Measurements from ENCODE around the gene STIP1. TPM values are rescaled to one million over a fixed set of nuclear protein-coding genes. Genes with fewer than 3 reads are reported as not detected.

The STIP1 gene
- total and polyA plus RNA-seq, 9 of the 15 experiments (the other 6 are each of a cell fraction or from before 2014, with no cell fraction given), result 58.1 to 465 (median 346) TPM

DNA sequence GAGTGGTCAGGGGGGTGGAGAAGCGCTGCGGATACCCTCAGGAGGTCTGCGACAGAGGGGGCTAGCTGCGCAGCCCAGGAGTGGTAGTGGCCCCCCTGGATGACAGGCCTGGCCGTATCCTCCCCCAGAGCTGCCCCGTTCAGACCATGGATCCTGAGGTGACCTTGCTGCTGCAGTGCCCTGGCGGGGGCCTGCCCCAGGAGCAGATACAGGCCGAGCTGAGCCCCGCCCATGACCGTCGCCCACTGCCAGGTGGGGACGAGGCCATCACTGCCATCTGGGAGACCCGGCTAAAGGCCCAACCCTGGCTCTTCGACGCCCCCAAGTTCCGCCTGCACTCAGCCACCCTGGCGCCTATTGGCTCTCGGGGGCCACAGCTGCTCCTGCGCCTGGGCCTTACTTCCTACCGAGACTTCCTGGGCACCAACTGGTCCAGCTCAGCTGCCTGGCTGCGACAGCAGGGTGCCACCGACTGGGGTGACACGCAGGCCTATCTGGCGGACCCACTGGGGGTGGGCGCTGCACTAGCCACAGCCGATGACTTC is 40.6 kb downstream of the STIP1 start:
- no peaks in the 10 kb centered on the region for H3K9me3 ChIP-seq (replicated peaks; ENCODE audit: control insufficient read depth, insufficient read depth, low read depth, low read length)
- H3K9me1 ChIP-seq (ENCODE audit: control insufficient read depth, insufficient read depth, low read length), result peaks cover 5% of the 10 kb centered on the region
- in situ Hi-C loops (cut with MboI), result no loop called here
- peaks cover 44% of the 10 kb centered on the region for H3K79me2 ChIP-seq (ENCODE audit: control insufficient read depth, insufficient read depth, low read length)
- ChIA-PET CTCF (ENCODE audit: low intra/inter-chr PET ratio) (no interaction called here), POLR2A (interaction anchor here (0.7 to 6.3 kb wide), 11 partner anchors 9 to 486 kb away, joined by 3 to 77 read pairs (median 3); partner anchors contain the start of gene FERMT3)
- H3K27ac ChIP-seq (ENCODE audit: extremely low read depth, low read depth, low read length), result peak overlapping the region; percentile 93
- DNase-seq (ENCODE audit: extremely low read depth in 1 of 4, low spot score in 3 of 4) (peak; percentile 38 to 67 (median 62)), ATAC-seq (peak; percentile 24), FAIRE-seq (no peak)
- H3K9ac ChIP-seq (ENCODE audit: insufficient read depth in 1 of 2, low read depth in 2 of 2, low read length in 2 of 2), result peak overlapping the region; percentile 79 to 99
- H3K27me3 ChIP-seq (ENCODE audit: control insufficient read depth in 2 of 2, insufficient read depth in 2 of 2, low read length in 2 of 2), result no peaks in the 10 kb centered on the region
- peaks cover 14 to 77% of the 10 kb centered on the region in 2 experiments; a peak in 4 of 5 replicates for H3K4me1 ChIP-seq (replicated peaks in 1 of 2; ENCODE audit: control insufficient read depth in 2 of 2, insufficient read depth in 2 of 2, low read length in 2 of 2)
- intact Hi-C loops (cut with micrococcal nuclease), result no loop called here
- H3K4me2 ChIP-seq (ENCODE audit: insufficient read depth, low read length), result peak overlapping the region; percentile 83
- no peaks in the 10 kb centered on the region for H4K20me1 ChIP-seq (replicated peaks; ENCODE audit: control insufficient read depth, insufficient read depth, low read length)
- peak overlapping the region; percentile 64 for H3K4me3 ChIP-seq
- H3K36me3 ChIP-seq (ENCODE audit: control insufficient read depth, insufficient read depth, low read length), result peaks cover 38% of the 10 kb centered on the region; the same call in 2 of the 3 replicates
- TSS peak; percentile 66 for BruUV-seq (replicated peaks)
- H2AFZ ChIP-seq (ENCODE audit: low read depth, low read length), result peak overlapping the region; percentile 23; the same call in 1 of the 2 replicates
- WGBS (ENCODE audit: insufficient coverage, low coverage, missing lambda C conversion rate), result 2% methylated on average over 26 of the region's 26 CpGs
- TF ChIP-seq TCF7L2 (IDR thresholded peaks at IDR 0.05; ENCODE audit: low read depth, low read length) (no peak), SMARCA5 (IDR thresholded peaks at IDR 0.05) (no peak), ETV6 (IDR thresholded peaks at IDR 0.05; ENCODE audit: borderline replicate concordance in 1 of 2, low read depth in 2 of 2, low read length in 1 of 2) (no peak), ETV6 (CRISPR knock-in tag; IDR thresholded peaks at IDR 0.05; ENCODE audit: borderline replicate concordance) (no peak), CBFA2T3 (IDR thresholded peaks at IDR 0.05) (no peak), IRF2 (CRISPR knock-in tag; IDR thresholded peaks at IDR 0.05) (no peak), ZNF518B (CRISPR knock-in tag; IDR thresholded peaks at IDR 0.05) (no peak), ZNF57 (CRISPR knock-in tag; IDR thresholded peaks at IDR 0.05) (no peak), ZNF311 (CRISPR knock-in tag; IDR thresholded peaks at IDR 0.05) (no peak), ZNF507 (tag; conservative IDR thresholded peaks at IDR 0.05) (no peak), FUS (optimal IDR thresholded peaks at IDR 0.05; ENCODE audit: low read depth, low read length) (no peak), KLF13 (tag; IDR thresholded peaks at IDR 0.05; ENCODE audit: borderline replicate concordance, low read depth) (no peak), CAMTA2 (CRISPR knock-in tag; conservative IDR thresholded peaks at IDR 0.05) (no peak)
- TF ChIP-seq, protein P1, sequence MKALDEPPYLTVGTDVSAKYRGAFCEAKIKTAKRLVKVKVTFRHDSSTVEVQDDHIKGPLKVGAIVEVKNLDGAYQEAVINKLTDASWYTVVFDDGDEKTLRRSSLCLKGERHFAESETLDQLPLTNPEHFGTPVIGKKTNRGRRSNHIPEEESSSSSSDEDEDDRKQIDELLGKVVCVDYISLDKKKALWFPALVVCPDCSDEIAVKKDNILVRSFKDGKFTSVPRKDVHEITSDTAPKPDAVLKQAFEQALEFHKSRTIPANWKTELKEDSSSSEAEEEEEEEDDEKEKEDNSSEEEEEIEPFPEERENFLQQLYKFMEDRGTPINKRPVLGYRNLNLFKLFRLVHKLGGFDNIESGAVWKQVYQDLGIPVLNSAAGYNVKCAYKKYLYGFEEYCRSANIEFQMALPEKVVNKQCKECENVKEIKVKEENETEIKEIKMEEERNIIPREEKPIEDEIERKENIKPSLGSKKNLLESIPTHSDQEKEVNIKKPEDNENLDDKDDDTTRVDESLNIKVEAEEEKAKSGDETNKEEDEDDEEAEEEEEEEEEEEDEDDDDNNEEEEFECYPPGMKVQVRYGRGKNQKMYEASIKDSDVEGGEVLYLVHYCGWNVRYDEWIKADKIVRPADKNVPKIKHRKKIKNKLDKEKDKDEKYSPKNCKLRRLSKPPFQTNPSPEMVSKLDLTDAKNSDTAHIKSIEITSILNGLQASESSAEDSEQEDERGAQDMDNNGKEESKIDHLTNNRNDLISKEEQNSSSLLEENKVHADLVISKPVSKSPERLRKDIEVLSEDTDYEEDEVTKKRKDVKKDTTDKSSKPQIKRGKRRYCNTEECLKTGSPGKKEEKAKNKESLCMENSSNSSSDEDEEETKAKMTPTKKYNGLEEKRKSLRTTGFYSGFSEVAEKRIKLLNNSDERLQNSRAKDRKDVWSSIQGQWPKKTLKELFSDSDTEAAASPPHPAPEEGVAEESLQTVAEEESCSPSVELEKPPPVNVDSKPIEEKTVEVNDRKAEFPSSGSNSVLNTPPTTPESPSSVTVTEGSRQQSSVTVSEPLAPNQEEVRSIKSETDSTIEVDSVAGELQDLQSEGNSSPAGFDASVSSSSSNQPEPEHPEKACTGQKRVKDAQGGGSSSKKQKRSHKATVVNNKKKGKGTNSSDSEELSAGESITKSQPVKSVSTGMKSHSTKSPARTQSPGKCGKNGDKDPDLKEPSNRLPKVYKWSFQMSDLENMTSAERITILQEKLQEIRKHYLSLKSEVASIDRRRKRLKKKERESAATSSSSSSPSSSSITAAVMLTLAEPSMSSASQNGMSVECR (CRISPR knock-in tag; IDR thresholded peaks at IDR 0.05), result peak; percentile 60; the same call in 1 of the 2 replicates
